GM12892 (cell line): ENCODE results near the gene PRG2.

Experiments used
- DNase-seq: peaks from one replicate; pipeline ENCODE4 v3.0.0; 2011; ENCODE audit not compliant: insufficient read length
- FAIRE-seq: peaks from 2 replicates; lab custom pipeline; 2011; peaks lifted over from hg19 to GRCh38; lab: Jason Lieb, UNC
- POLR2A ChIP-seq: IDR thresholded peaks from 2 replicates; pipeline ENCODE4 v1.6.1; 2011; ENCODE audit warnings: low read depth, low read length, control low read depth
- POLR2AphosphoS5 ChIP-seq: IDR thresholded peaks from 2 replicates; pipeline ENCODE4 v1.6.1; 2011; ENCODE audit warnings: low read depth, low read length, control low read depth
- TAF1 ChIP-seq: IDR thresholded peaks from 2 replicates; pipeline ENCODE4 v1.6.1; 2011; ENCODE audit warnings: low read depth, mild to moderate bottlenecking, control low read depth, low read length, borderline replicate concordance

The PRG2 gene

DNA sequence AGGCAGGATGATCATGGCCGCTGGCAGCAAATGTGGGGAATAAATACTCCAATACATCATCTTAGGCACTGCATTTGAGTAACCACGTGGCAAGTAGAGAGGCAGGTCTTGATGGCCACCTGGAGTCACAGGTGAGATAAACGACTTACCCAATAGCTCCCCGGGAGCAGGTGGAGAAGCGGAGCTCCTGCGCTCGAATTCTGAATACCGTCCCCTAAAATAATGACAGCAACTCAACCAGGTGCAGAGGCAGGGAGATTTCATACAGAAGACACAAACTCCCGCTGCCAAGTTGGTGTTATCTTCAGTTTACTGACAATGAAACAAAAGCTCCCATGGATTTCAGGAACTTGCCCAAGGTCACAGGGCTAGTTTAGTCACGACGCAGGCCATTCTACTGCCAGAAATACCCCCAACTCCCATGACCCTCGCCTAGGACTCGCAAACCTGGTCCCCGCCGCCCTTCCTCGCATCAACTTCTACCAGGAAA, 36.0 kb upstream of the PRG2 start:
- DNase-seq: no peak
- TF ChIP-seq POLR2A: peak; percentile 15
- TF ChIP-seq TAF1: no peak
- no peak for FAIRE-seq

DNA sequence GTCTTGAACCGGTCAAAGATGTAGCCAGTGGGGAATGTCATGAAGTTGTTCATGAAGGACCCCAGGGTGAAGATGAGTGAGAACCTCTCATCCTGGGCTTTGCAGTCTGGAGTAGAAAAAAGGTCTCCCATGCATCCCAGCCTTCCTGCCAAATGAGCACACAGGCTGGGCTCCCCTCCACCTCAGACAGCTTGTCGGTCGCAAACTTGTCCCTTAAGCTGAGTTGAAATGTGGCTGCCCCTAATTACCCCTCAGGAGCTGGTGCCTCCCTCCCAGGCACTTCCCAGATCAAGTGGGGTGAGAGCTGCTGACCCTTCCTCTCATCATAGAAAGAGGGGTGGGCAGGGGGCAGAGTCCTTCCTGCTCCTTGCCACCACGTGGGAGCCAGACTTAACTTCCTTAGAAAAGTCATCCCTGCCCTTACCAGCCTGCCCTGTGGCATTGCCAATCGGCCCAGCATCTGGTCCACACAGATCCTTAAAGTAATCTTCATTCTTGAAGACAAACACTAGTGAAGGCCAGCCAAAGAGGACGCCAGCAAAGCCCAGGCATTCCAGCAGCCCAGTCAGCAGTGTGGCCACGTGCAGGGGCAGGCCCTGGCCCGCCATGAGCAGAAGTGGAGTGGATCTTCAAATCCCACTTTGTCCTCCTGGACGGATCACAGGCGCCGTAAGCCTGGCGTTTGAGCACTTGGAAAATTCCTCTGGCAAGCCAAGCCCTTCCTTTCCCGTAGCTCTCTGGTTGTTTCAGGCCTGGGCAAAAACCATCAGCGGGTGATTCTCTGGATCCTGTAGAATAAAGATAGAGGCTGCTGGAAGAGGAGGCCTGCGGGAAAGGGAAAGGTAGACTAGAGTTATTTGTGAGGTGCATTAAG, 35.4 kb upstream of the PRG2 start:
- FAIRE-seq (no peak), DNase-seq (no peak)
- TF ChIP-seq POLR2A: no peak; the same call in none of the 2 replicates
- TF ChIP-seq POLR2AphosphoS5: no peak; the same call in 1 of the 2 replicates
- TF ChIP-seq TAF1: no peak

- FAIRE-seq (peak; percentile 100), DNase-seq (peak; percentile 64)
- TF ChIP-seq TAF1: peak; percentile 42; the same call in 1 of the 2 replicates
- peak; percentile 86; the same call in 1 of the 2 replicates for TF ChIP-seq POLR2AphosphoS5
- peak; percentile 77 for TF ChIP-seq POLR2A
Measured at GRCh38 chr11:57424792-57425564, 34.5 kb upstream of the PRG2 start.

DNA sequence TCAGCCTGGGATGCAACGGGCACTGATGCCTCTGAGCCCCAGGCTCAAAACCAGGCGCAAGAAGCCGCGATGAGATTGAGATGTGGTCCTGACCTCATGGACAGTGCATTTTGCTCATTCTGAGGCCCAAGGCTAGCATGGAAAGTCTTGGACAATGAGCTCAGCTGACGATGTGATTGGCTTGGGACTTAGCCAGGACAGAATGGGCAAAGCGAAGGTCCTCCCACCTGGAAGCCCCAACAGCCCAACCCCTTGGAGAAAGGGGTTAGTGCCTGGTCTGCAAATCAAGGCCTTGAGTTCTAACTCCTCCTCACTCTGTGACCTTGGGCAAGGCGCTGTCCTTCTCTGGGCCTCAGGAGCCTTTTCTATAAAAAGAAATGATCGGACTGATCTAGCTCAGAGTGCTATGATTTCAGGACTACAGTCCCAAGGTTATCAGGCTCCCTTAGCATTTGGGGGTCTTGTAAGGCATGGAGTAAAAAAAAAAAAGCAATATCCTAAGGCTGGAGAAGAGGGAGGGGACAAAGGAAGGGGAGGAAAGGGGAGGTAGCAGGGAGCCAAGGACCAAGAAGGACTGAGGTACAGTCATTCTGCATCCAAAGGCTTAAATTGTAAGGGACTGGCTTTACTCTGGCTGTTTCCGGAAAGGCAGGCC, 33.8 kb upstream of the PRG2 start:
- FAIRE-seq (no peak), DNase-seq (no peak)
- TF ChIP-seq POLR2A (no peak), POLR2AphosphoS5 (no peak), TAF1 (no peak)

GRCh38 chr11:57422669-57423068, 32.2 kb upstream of the PRG2 start:
- TF ChIP-seq TAF1 (no peak), POLR2AphosphoS5 (no peak), POLR2A (no peak)
- FAIRE-seq (peak; percentile 74), DNase-seq (no peak)

GRCh38 chr11:57421805-57422204, 31.4 kb upstream of the PRG2 start:
- no peak for TF ChIP-seq POLR2AphosphoS5
- no peak for TF ChIP-seq POLR2A
- TF ChIP-seq TAF1: no peak
- FAIRE-seq (peak; percentile 44), DNase-seq (no peak)

GRCh38 chr11:57421066-57421465, 30.6 kb upstream of the PRG2 start:
- FAIRE-seq (no peak), DNase-seq (no peak)
- TF ChIP-seq TAF1 (no peak), POLR2A (no peak), POLR2AphosphoS5 (no peak; the same call in 1 of the 2 replicates)

DNA sequence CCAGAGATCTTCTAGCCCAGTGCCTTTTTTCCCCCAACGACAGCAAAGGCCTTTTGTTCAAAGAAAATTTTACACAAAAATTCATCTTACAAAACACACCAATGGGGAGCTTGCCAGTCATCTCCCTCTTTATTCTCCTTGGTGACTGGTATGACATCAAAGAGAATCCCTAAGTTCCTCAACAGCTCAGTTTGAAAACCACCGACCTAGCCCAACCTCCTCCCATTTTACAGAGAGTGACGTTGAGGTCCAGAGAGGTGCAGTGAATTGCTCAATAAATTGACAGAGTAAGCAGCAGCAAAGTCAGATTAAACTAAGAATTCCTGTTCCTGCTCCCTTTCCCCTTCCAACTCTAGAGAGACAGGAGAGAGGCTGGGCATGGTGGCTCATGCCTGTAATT, 28.7 kb upstream of the PRG2 start:
- DNase-seq (no peak), FAIRE-seq (no peak)
- TF ChIP-seq TAF1 (no peak), POLR2A (no peak), POLR2AphosphoS5 (no peak)

- DNase-seq (no peak), FAIRE-seq (no peak)
- TF ChIP-seq POLR2A: no peak
- TF ChIP-seq POLR2AphosphoS5: no peak
- TF ChIP-seq TAF1: no peak
Measured at GRCh38 chr11:57418131-57418530, 27.7 kb upstream of the PRG2 start.

DNA sequence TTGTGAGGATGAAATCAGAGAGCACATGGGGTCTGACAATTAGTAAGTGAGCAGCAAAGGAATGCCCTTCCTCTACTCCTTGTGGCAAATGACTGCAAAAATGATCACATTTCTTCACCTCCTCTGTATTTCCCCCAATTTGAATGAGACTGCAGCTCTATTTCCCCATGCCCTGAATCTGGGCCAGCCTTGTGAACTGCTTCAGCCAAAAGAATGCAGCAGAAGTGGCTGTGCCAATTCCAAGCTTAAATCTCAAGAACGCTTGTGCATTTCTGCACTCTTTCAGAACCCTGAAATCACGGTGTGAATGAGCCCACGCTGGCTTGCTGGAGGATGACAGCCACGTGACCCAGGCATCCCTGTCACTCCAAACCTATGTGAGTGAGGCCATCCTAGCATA, 26.6 kb upstream of the PRG2 start:
- DNase-seq: no peak
- FAIRE-seq: peak; percentile 24
- TF ChIP-seq POLR2AphosphoS5 (no peak), TAF1 (no peak), POLR2A (peak; percentile 15; the same call in 1 of the 2 replicates)

DNA sequence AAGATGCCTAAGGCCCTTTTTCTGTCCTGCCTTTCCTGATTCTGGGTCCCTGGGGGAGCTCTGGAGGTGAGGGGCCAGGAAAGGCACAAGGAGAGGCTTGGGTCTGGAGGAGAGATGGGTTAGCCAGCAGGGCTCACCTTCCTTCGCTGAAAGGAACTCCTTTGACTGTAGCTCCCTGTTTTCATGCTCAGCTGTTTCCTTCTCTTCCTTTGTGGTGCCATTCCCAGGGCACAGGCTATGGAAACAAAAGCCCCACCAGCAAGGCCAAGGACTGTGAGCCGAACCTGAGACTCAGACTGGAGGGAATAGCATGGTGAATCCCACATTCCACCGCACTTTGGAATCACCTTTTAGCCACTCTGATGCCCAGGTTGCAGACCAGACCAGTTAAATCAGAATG, 26.0 kb upstream of the PRG2 start:
- no peak for DNase-seq
- FAIRE-seq: no peak
- TF ChIP-seq POLR2AphosphoS5: no peak
